Astrocyte (in vitro differentiated cells and primary cell): ENCODE measurements around the gene OR51B4. TPM values are rescaled to one million over a fixed set of nuclear protein-coding genes. Genes with fewer than 3 reads are reported as not detected.

ENCODE experiments used
- DNase-seq: peaks from one replicate; pipeline ENCODE4 v3.0.0-alpha.2; 2010; ENCODE audit warnings: low read depth
- FAIRE-seq: peaks from 2 replicates; lab custom pipeline; 2011; peaks lifted over from hg19 to GRCh38; lab: Jason Lieb, UNC
- H2AFZ ChIP-seq: 2 replicates; pipeline ENCODE4 v1.6.0; 2012; ENCODE audit warnings: low read depth, low read length, inconsistent platforms
- H3K27ac ChIP-seq: 2 replicates; pipeline ENCODE4 v1.5.1; 2011; ENCODE audit warnings: low read depth, low read length, inconsistent platforms
- H3K27me3 ChIP-seq: 2 replicates; pipeline ENCODE4 v1.6.0; 2011; ENCODE audit warnings: low read length, inconsistent platforms; ENCODE audit not compliant: insufficient read depth
- H3K36me3 ChIP-seq: 2 replicates; pipeline ENCODE4 v1.5.1; 2011; ENCODE audit warnings: low read length, inconsistent platforms; ENCODE audit not compliant: insufficient read depth
- H3K4me1 ChIP-seq: 2 replicates; pipeline ENCODE4 v1.5.1; 2011; ENCODE audit warnings: low read length, inconsistent platforms; ENCODE audit not compliant: insufficient read depth
- H3K4me2 ChIP-seq: 2 replicates; pipeline ENCODE4 v1.6.0; 2012; ENCODE audit warnings: low read length, inconsistent platforms
- H3K4me3 ChIP-seq: 2 replicates; pipeline ENCODE4 v1.5.1; 2011; ENCODE audit warnings: low read depth, mild to moderate bottlenecking, low read length, inconsistent platforms; ENCODE audit not compliant: insufficient read depth
- H3K79me2 ChIP-seq: 2 replicates; pipeline ENCODE4 v1.6.0; 2012; ENCODE audit warnings: mild to moderate bottlenecking, low read length, inconsistent platforms; ENCODE audit not compliant: insufficient read depth
- H3K9ac ChIP-seq: 2 replicates; pipeline ENCODE4 v1.6.0; 2012; ENCODE audit warnings: mild to moderate bottlenecking, low read length, inconsistent platforms
- H3K9me3 ChIP-seq: 2 replicates; pipeline ENCODE4 v1.5.1; 2012; ENCODE audit warnings: low read depth, mild to moderate bottlenecking, low read length, inconsistent platforms; ENCODE audit not compliant: insufficient read depth
- H4K20me1 ChIP-seq: 2 replicates; pipeline ENCODE4 v1.6.0; 2012; ENCODE audit warnings: low read length, inconsistent platforms; ENCODE audit not compliant: insufficient read depth
- H3K27ac Mint-ChIP-seq: one replicate; pipeline ENCODE4 v1.8.0; 2021; ENCODE audit warnings: mild to moderate bottlenecking, mixed read lengths; ENCODE audit not compliant: unreplicated experiment
- H3K27me3 Mint-ChIP-seq: one replicate; pipeline ENCODE4 v1.8.0; 2021; ENCODE audit warnings: low read depth, mixed read lengths; ENCODE audit not compliant: unreplicated experiment
- H3K36me3 Mint-ChIP-seq: one replicate; pipeline ENCODE4 v1.8.0; 2021; ENCODE audit warnings: low read depth, mixed read lengths; ENCODE audit not compliant: unreplicated experiment
- H3K4me1 Mint-ChIP-seq: one replicate; pipeline ENCODE4 v1.8.0; 2021; ENCODE audit warnings: low read depth, mixed read lengths; ENCODE audit not compliant: unreplicated experiment
- H3K4me3 Mint-ChIP-seq: one replicate; pipeline ENCODE4 v1.8.0; 2021; ENCODE audit warnings: mild to moderate bottlenecking, moderate library complexity, mixed read lengths; ENCODE audit not compliant: unreplicated experiment
- H3K9me3 Mint-ChIP-seq: one replicate; pipeline ENCODE4 v1.8.0; 2021; ENCODE audit warnings: mild to moderate bottlenecking, mixed read lengths; ENCODE audit not compliant: unreplicated experiment
- EZH2 ChIP-seq: IDR thresholded peaks from 2 replicates; pipeline ENCODE4 v1.6.1; 2012; ENCODE audit warnings: mild to moderate bottlenecking, low read length, inconsistent platforms; ENCODE audit not compliant: insufficient read depth
- total RNA-seq: library from RNA; stranded (reverse); gene quantifications from 2 replicates; pipeline ENCODE4 v1.2.1, GENCODE V29; 2021
- TF ChIP-seq, protein P1 (sequence below): IDR thresholded peaks from 2 replicates; pipeline ENCODE4 v1.5.1; 2011; ENCODE audit warnings: low read depth, mild to moderate bottlenecking, inconsistent platforms, low read length, moderate library complexity; ENCODE audit not compliant: insufficient read depth

The OR51B4 gene
- total RNA-seq, 1 donor from 2014 or later: not detected

DNA sequence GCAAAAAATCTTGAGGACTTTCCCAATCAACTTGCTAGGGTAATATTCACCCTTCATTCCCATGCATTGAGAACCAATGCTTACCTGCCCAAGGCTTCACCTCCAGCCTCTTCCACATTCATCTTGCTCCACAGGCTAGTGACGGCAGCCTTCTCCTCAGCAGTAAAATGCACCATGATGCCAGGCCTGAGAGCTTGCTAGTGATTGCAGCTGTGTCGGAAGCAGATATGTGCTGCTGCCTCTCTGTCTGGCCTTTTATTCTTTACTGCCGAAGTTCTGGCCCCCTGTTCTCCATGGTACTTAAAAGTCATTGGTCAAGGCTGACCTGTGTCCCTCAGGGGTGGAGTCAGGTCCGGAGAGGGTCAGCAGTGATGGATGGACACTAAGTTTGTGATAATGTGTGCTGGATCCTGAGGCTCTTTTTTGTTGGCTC lies 32.0 kb downstream of the OR51B4 start, which contains the start of gene HBE1:
Gene HBE1 (minus strand): TSS at position 231 of the 433 bp plus-strand sequence. CDS start 55 bp downstream, at position 176.
- Histone ChIP-seq H3K4me2 (no peak within 1 kb of the TSS), H3K4me3 (no peak within 1 kb of the TSS), H2AFZ (no peak within 1 kb of the TSS), H3K4me1 (no peaks in the 10 kb centered on the region), H3K27me3 (no peaks in the 10 kb centered on the region), H3K79me2 (no peaks in the 10 kb centered on the region), H3K9me3 (no peaks in the 10 kb centered on the region), H4K20me1 (no peaks in the 10 kb centered on the region), H3K27ac (no peak within 1 kb of the TSS), H3K36me3 (no peaks in the 10 kb centered on the region), H3K9ac (no peak within 1 kb of the TSS)
- Mint-ChIP-seq H3K36me3 (no peaks in the 10 kb centered on the region), H3K27me3 (no peaks in the 10 kb centered on the region), H3K4me3 (no peak within 1 kb of the TSS), H3K27ac (no peak within 1 kb of the TSS), H3K4me1 (peaks cover 5% of the 10 kb centered on the region), H3K9me3 (no peaks in the 10 kb centered on the region)
- TF ChIP-seq, protein P1, sequence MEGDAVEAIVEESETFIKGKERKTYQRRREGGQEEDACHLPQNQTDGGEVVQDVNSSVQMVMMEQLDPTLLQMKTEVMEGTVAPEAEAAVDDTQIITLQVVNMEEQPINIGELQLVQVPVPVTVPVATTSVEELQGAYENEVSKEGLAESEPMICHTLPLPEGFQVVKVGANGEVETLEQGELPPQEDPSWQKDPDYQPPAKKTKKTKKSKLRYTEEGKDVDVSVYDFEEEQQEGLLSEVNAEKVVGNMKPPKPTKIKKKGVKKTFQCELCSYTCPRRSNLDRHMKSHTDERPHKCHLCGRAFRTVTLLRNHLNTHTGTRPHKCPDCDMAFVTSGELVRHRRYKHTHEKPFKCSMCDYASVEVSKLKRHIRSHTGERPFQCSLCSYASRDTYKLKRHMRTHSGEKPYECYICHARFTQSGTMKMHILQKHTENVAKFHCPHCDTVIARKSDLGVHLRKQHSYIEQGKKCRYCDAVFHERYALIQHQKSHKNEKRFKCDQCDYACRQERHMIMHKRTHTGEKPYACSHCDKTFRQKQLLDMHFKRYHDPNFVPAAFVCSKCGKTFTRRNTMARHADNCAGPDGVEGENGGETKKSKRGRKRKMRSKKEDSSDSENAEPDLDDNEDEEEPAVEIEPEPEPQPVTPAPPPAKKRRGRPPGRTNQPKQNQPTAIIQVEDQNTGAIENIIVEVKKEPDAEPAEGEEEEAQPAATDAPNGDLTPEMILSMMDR: no peak
- TF ChIP-seq EZH2: no peak
- no peak for DNase-seq
- FAIRE-seq: no peak

GRCh38 chr11:5267033-5267563 lies 34.6 kb downstream of the OR51B4 start:
- FAIRE-seq: no peak
- Histone ChIP-seq H3K79me2 (no peaks in the 10 kb centered on the region), H3K36me3 (no peaks in the 10 kb centered on the region), H3K4me1 (no peaks in the 10 kb centered on the region), H2AFZ (no peak overlapping the region), H3K4me3 (no peak overlapping the region), H3K27me3 (peaks cover 3% of the 10 kb centered on the region), H3K9me3 (no peaks in the 10 kb centered on the region), H3K9ac (no peak overlapping the region), H3K27ac (no peak overlapping the region), H4K20me1 (no peaks in the 10 kb centered on the region), H3K4me2 (no peak overlapping the region)
- Mint-ChIP-seq H3K27me3 (no peaks in the 10 kb centered on the region), H3K9me3 (peaks cover 2% of the 10 kb centered on the region), H3K36me3 (no peaks in the 10 kb centered on the region), H3K27ac (no peak overlapping the region), H3K4me1 (no peaks in the 10 kb centered on the region), H3K4me3 (no peak overlapping the region)
- TF ChIP-seq EZH2: no peak
- TF ChIP-seq, protein P1: no peak
- DNase-seq: no peak

DNA sequence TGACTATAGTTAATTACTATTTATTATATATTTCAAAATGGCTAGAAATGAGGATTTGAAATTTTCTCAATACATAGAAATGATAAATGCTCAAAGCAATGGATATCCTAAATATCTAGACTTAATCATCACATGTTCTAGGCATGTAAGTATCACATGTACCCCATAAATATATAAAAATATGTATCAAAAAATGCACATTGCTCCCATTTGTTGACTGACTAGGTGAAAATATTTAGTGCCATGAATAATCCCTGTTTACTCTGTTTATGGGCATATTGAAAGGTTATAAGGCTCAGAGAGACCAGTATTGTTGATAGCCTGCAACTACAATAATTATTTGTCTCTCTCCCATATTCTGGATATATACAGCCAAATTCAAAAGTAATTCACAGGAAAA lies 35.1 kb downstream of the OR51B4 start:
- Histone ChIP-seq H3K4me3 (no peak overlapping the region), H3K36me3 (no peaks in the 10 kb centered on the region), H3K9ac (no peak overlapping the region), H3K27ac (no peak overlapping the region), H3K9me3 (no peaks in the 10 kb centered on the region), H3K27me3 (peaks cover 3% of the 10 kb centered on the region), H3K79me2 (no peaks in the 10 kb centered on the region), H4K20me1 (no peaks in the 10 kb centered on the region), H2AFZ (no peak overlapping the region), H3K4me2 (no peak overlapping the region), H3K4me1 (no peaks in the 10 kb centered on the region)
- Mint-ChIP-seq H3K27me3 (no peaks in the 10 kb centered on the region), H3K36me3 (no peaks in the 10 kb centered on the region), H3K4me3 (no peak overlapping the region), H3K27ac (no peak overlapping the region), H3K9me3 (peaks cover 2% of the 10 kb centered on the region), H3K4me1 (no peaks in the 10 kb centered on the region)
- FAIRE-seq: no peak
- no peak for DNase-seq
- TF ChIP-seq, protein P1: no peak
- no peak for TF ChIP-seq EZH2
